ENCODE data around the gene DDAH1. TPM values are rescaled to one million over a fixed set of nuclear protein-coding genes. Genes with fewer than 3 reads are reported as not detected.

DDAH1 gene
- total and polyA plus RNA-seq, 4 donors, result 25.8 to 42.7 (median 31.7) TPM

- Histone ChIP-seq H3K4me1 (ENCODE audit: control insufficient read depth in 4 of 4, insufficient read depth in 4 of 4, low read length in 3 of 4) (no peaks in the 10 kb centered on the region), H3K9ac (ENCODE audit: low read depth in 1 of 2, low read length in 2 of 2) (no peak overlapping the region), H3K36me3 (ENCODE audit: control insufficient read depth in 4 of 4, insufficient read depth in 3 of 4, low read depth in 1 of 4, low read length in 3 of 4) (no peaks in the 10 kb centered on the region), H3K27ac (ENCODE audit: low read depth in 1 of 2, low read length in 2 of 2) (peak overlapping the region in 1 of 2 donors; percentile 26), H3K4me3 (ENCODE audit: low read depth in 1 of 3, low read length in 3 of 3) (no peak overlapping the region), H3K27me3 (ENCODE audit: control insufficient read depth in 4 of 4, insufficient read depth in 4 of 4, low read length in 3 of 4) (no peaks in the 10 kb centered on the region), H3K9me3 (ENCODE audit: control insufficient read depth in 4 of 4, low read length in 3 of 4) (no peaks in the 10 kb centered on the region)
- 63% methylated on average over 1 of the region's 1 CpG for WGBS
- no peak for DNase-seq (ENCODE audit: low spot score)
- TF ChIP-seq RAD21 (IDR thresholded peaks at IDR 0.05), result no peak
- no peak for TF ChIP-seq JUND (IDR thresholded peaks at IDR 0.05)
- TF ChIP-seq FOXA2 (IDR thresholded peaks at IDR 0.05), result no peak
- no peak for TF ChIP-seq EGR1 (IDR thresholded peaks at IDR 0.05; ENCODE audit: low read depth in 2 of 2)
- no peak for TF ChIP-seq CTCF (IDR thresholded peaks at IDR 0.05; ENCODE audit: low read depth, low read length, missing input control)
- no peak for TF ChIP-seq RXRA (IDR thresholded peaks at IDR 0.05)
- no peak for TF ChIP-seq ATF3 (IDR thresholded peaks at IDR 0.05)
- no peak for TF ChIP-seq MAX (IDR thresholded peaks at IDR 0.05)
- no peak for TF ChIP-seq YY1 (IDR thresholded peaks at IDR 0.05)
- no peak for TF ChIP-seq GABPA (IDR thresholded peaks at IDR 0.05 in 1 of 2, conservative IDR thresholded peaks at IDR 0.05 in 1 of 2)
- no peak for TF ChIP-seq TAF1 (conservative IDR thresholded peaks at IDR 0.05)
- no peak for TF ChIP-seq HNF4G (IDR thresholded peaks at IDR 0.05)
- TF ChIP-seq ZBTB33 (IDR thresholded peaks at IDR 0.05), result no peak
- TF ChIP-seq REST (IDR thresholded peaks at IDR 0.05), result no peak
- TF ChIP-seq NR2F2 (IDR thresholded peaks at IDR 0.05), result no peak
- TF ChIP-seq FOXA1 (IDR thresholded peaks at IDR 0.05), result no peak
- TF ChIP-seq SP1 (IDR thresholded peaks at IDR 0.05), result no peak
These were observed 167.5 kb downstream of the DDAH1 start for GRCh38 chr1:85297538-85297854.

GRCh38 chr1:85296980-85297379 lies 168.0 kb downstream of the DDAH1 start:
- Histone ChIP-seq H3K27ac (ENCODE audit: low read depth in 1 of 2, low read length in 2 of 2) (no peak overlapping the region), H3K4me1 (ENCODE audit: control insufficient read depth in 4 of 4, insufficient read depth in 4 of 4, low read length in 3 of 4) (no peaks in the 10 kb centered on the region), H3K9ac (ENCODE audit: low read depth in 1 of 2, low read length in 2 of 2) (no peak overlapping the region), H3K27me3 (ENCODE audit: control insufficient read depth in 4 of 4, insufficient read depth in 4 of 4, low read length in 3 of 4) (no peaks in the 10 kb centered on the region), H3K4me3 (ENCODE audit: low read depth in 1 of 3, low read length in 3 of 3) (no peak overlapping the region), H3K9me3 (ENCODE audit: control insufficient read depth in 4 of 4, low read length in 3 of 4) (no peaks in the 10 kb centered on the region), H3K36me3 (ENCODE audit: control insufficient read depth in 4 of 4, insufficient read depth in 3 of 4, low read depth in 1 of 4, low read length in 3 of 4) (no peaks in the 10 kb centered on the region)
- no peak for DNase-seq (ENCODE audit: low spot score)
- TF ChIP-seq YY1 (IDR thresholded peaks at IDR 0.05) (no peak), HNF4A (conservative IDR thresholded peaks at IDR 0.05) (no peak), FOXA2 (IDR thresholded peaks at IDR 0.05) (no peak), NR2F2 (IDR thresholded peaks at IDR 0.05) (no peak), ATF3 (IDR thresholded peaks at IDR 0.05) (no peak), ZBTB33 (IDR thresholded peaks at IDR 0.05) (no peak), JUND (IDR thresholded peaks at IDR 0.05) (no peak), RXRA (IDR thresholded peaks at IDR 0.05) (no peak), CTCF (IDR thresholded peaks at IDR 0.05; ENCODE audit: low read depth, low read length, missing input control) (no peak), HNF4G (IDR thresholded peaks at IDR 0.05) (no peak), FOXA1 (IDR thresholded peaks at IDR 0.05) (no peak), RAD21 (IDR thresholded peaks at IDR 0.05) (no peak)
- WGBS, result 86% methylated on average over 1 of the region's 1 CpG
